ENCODE results near the gene TMEM129.

Gene TMEM129

GRCh38 chr4:1691737-1692373 lies 29.3 kb downstream of the TMEM129 start:
- no peaks in the 10 kb centered on the region for H3K4me1 ChIP-seq (ENCODE audit: control insufficient read depth, insufficient read depth, low read length)
- no peak overlapping the region for H3K4me3 ChIP-seq (ENCODE audit: low read depth, low read length)
- no peaks in the 10 kb centered on the region for H3K27me3 ChIP-seq (ENCODE audit: control insufficient read depth, insufficient read depth, low read length)
- no peak overlapping the region for H3K9ac ChIP-seq (ENCODE audit: low read depth, low read length)
- H3K36me3 ChIP-seq (ENCODE audit: control insufficient read depth, insufficient read depth, low read length) = peaks cover 30% of the 10 kb centered on the region
- H3K9me3 ChIP-seq (ENCODE audit: control insufficient read depth, insufficient read depth, low read length) = no peaks in the 10 kb centered on the region

- no peaks in the 10 kb centered on the region for H3K27me3 ChIP-seq (ENCODE audit: control insufficient read depth, insufficient read depth, low read length)
- peaks cover 30% of the 10 kb centered on the region for H3K36me3 ChIP-seq (ENCODE audit: control insufficient read depth, insufficient read depth, low read length)
- H3K4me3 ChIP-seq (ENCODE audit: low read depth, low read length) = no peak overlapping the region
- no peak overlapping the region for H3K9ac ChIP-seq (ENCODE audit: low read depth, low read length)
- H3K9me3 ChIP-seq (ENCODE audit: control insufficient read depth, insufficient read depth, low read length) = no peaks in the 10 kb centered on the region
- H3K4me1 ChIP-seq (ENCODE audit: control insufficient read depth, insufficient read depth, low read length) = no peaks in the 10 kb centered on the region
Measured at GRCh38 chr4:1690698-1691097, 30.4 kb downstream of the TMEM129 start.

DNA sequence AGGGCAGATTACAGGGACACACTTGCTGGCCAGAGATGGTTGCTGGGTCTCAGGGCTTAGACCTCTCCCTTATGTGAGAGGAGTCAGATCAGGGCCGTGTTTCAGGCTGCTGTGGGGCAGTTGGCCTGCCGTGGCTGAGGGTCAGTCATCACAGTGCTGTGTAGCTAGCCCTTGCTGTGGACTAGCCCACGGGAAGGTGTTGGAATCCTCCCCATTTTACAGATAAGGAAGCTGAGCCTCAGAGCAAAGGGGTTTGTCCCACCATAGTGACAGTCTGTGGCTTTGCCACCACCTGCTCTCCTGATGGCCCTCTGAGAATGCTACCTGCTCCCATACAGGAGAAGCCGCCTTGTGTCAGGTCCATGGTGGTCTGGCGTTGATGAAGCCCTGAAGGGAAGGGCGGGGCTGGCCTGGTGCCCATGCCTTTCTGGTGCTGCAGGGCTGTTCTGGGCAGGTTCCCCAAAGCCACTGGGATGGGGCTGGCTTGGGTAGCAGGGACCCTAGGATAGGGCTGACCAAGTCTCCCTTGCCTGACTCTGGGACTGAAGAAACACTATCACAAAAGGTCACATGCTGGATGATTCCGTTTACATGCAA lies 34.6 kb downstream of the TMEM129 start:
- H3K9me3 ChIP-seq (ENCODE audit: control insufficient read depth, insufficient read depth, low read length) = no peaks in the 10 kb centered on the region
- H3K4me1 ChIP-seq (ENCODE audit: control insufficient read depth, insufficient read depth, low read length) = no peaks in the 10 kb centered on the region
- H3K9ac ChIP-seq (ENCODE audit: low read depth, low read length) = no peak overlapping the region
- peaks cover 9% of the 10 kb centered on the region for H3K36me3 ChIP-seq (ENCODE audit: control insufficient read depth, insufficient read depth, low read length)
- peaks cover 14% of the 10 kb centered on the region for H3K27me3 ChIP-seq (ENCODE audit: control insufficient read depth, insufficient read depth, low read length)
- no peak overlapping the region for H3K4me3 ChIP-seq (ENCODE audit: low read depth, low read length)

- H3K4me1 ChIP-seq (ENCODE audit: control insufficient read depth, insufficient read depth, low read length) = no peaks in the 10 kb centered on the region
- H3K4me3 ChIP-seq (ENCODE audit: low read depth, low read length) = peak overlapping the region; percentile 53
- no peak overlapping the region for H3K9ac ChIP-seq (ENCODE audit: low read depth, low read length)
- no peaks in the 10 kb centered on the region for H3K9me3 ChIP-seq (ENCODE audit: control insufficient read depth, insufficient read depth, low read length)
- H3K36me3 ChIP-seq (ENCODE audit: control insufficient read depth, insufficient read depth, low read length) = peaks cover under 1% of the 10 kb centered on the region
- H3K27me3 ChIP-seq (ENCODE audit: control insufficient read depth, insufficient read depth, low read length) = peaks cover 14% of the 10 kb centered on the region
Measured at GRCh38 chr4:1685235-1686150, 35.6 kb downstream of the TMEM129 start.

DNA sequence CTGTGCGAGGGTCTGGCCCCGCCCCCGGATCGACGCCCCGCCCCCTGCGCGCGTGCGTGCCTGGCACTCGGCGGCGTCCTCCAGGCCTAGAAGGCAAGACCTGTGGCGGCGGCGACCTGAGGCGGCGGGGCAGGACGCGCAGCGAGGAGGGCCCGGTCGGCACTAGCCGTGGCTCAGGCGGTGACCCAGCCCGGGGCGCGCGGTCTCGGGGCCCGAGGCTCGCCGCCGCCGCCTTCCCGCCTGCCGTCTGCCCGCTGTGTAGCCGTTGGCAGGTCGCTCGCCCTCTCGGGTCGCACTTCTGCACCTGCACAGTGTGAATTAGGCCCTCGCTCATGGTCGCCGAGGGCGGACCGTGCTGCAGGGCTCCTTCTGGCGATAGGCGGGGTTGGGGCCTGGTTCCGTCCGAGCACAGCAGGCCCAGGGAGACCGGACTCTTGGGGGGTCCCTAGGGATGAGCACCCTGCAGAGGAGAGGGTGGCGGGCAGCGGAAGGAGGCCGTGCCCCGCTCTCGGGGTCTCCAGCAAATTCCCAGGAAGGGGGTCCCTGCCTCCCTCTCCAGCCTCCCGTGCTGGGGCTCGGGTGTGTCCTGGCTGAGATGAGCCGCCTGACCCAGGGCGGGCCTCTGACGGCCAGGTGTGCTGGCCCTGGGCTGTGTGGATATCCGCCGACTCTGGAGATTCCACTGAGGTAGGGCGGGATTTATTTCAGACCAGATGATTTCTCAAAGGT lies 36.5 kb downstream of the TMEM129 start:
- no peaks in the 10 kb centered on the region for H3K4me1 ChIP-seq (ENCODE audit: control insufficient read depth, insufficient read depth, low read length)
- peak overlapping the region; percentile 53 for H3K4me3 ChIP-seq (ENCODE audit: low read depth, low read length)
- H3K9me3 ChIP-seq (ENCODE audit: control insufficient read depth, insufficient read depth, low read length) = no peaks in the 10 kb centered on the region
- no peak overlapping the region for H3K9ac ChIP-seq (ENCODE audit: low read depth, low read length)
- H3K27me3 ChIP-seq (ENCODE audit: control insufficient read depth, insufficient read depth, low read length) = peaks cover 14% of the 10 kb centered on the region
- no peaks in the 10 kb centered on the region for H3K36me3 ChIP-seq (ENCODE audit: control insufficient read depth, insufficient read depth, low read length)

- Histone ChIP-seq H3K9me3 (ENCODE audit: control insufficient read depth, insufficient read depth, low read length) (no peaks in the 10 kb centered on the region), H3K4me3 (ENCODE audit: low read depth, low read length) (peak within 1 kb of the TSS; percentile 53), H3K36me3 (ENCODE audit: control insufficient read depth, insufficient read depth, low read length) (no peaks in the 10 kb centered on the region), H3K4me1 (ENCODE audit: control insufficient read depth, insufficient read depth, low read length) (no peaks in the 10 kb centered on the region), H3K9ac (ENCODE audit: low read depth, low read length) (no peak within 1 kb of the TSS), H3K27me3 (ENCODE audit: control insufficient read depth, insufficient read depth, low read length) (peaks cover 14% of the 10 kb centered on the region)
Measured at GRCh38 chr4:1683736-1684505, 37.2 kb downstream of the TMEM129 start, which contains the start of gene FAM53A. Gene FAM53A, minus strand, starts transcription at chr4:1684313. Its CDS starts 15,572 bp downstream, at chr4:1668741.

- peaks cover 14% of the 10 kb centered on the region for H3K27me3 ChIP-seq (ENCODE audit: control insufficient read depth, insufficient read depth, low read length)
- peak overlapping the region; percentile 40 for H3K4me3 ChIP-seq (ENCODE audit: low read depth, low read length)
- H3K9ac ChIP-seq (ENCODE audit: low read depth, low read length) = no peak overlapping the region
Measured at GRCh38 chr4:1683261-1683735, 37.8 kb downstream of the TMEM129 start.

DNA sequence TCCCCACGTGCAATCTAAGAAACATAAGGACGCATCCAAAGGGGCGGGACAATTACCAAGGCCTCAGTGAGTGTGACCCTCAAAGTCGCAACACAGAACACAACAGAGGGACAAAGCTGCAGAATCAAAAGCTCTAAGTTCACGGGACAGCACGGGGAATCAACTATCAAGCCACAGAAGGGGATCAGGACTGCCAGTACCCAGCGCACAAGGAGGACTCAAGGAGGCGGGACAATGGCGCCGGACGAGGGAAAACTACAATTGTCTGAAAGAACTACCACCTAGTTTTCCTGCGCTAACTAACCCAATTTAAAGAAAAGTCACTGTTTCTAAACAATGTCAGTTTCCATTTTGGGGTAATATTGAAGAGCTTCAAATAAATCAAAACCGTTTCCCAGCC lies 38.3 kb downstream of the TMEM129 start:
- H3K9me3 ChIP-seq (ENCODE audit: control insufficient read depth, insufficient read depth, low read length) = no peaks in the 10 kb centered on the region
- H3K27me3 ChIP-seq (ENCODE audit: control insufficient read depth, insufficient read depth, low read length) = peaks cover 14% of the 10 kb centered on the region
- H3K4me3 ChIP-seq (ENCODE audit: low read depth, low read length) = no peak overlapping the region
- no peaks in the 10 kb centered on the region for H3K4me1 ChIP-seq (ENCODE audit: control insufficient read depth, insufficient read depth, low read length)
- H3K9ac ChIP-seq (ENCODE audit: low read depth, low read length) = no peak overlapping the region
- no peaks in the 10 kb centered on the region for H3K36me3 ChIP-seq (ENCODE audit: control insufficient read depth, insufficient read depth, low read length)

More at GRCh38 chr4:1683261-1683735, 37.8 kb downstream of the TMEM129 start:
- Histone ChIP-seq H3K4me1 (ENCODE audit: control insufficient read depth, insufficient read depth, low read length) (no peaks in the 10 kb centered on the region), H3K36me3 (ENCODE audit: control insufficient read depth, insufficient read depth, low read length) (no peaks in the 10 kb centered on the region), H3K9me3 (ENCODE audit: control insufficient read depth, insufficient read depth, low read length) (no peaks in the 10 kb centered on the region)

DNA sequence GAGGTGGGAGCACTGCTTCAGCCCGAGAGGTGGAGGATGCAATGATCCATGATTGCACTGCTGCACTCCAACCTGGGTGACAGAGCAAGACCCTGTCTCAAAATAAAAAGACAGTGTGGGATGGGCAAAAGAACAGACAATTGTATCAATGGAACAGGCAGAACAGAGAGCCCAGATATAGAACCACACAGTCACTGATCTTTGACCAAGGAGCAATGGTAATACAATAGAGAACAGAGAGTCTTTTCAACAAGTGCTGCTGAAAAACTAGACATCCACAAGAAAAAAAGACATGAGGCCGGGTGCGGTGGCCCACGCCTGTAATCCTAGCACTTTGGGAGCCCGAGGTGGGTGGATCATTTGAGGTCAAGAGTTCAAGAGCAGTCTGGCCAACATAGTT lies 42.9 kb downstream of the TMEM129 start:
- Histone ChIP-seq H3K27me3 (ENCODE audit: control insufficient read depth, insufficient read depth, low read length) (peaks cover 9% of the 10 kb centered on the region), H3K9ac (ENCODE audit: low read depth, low read length) (no peak overlapping the region), H3K4me3 (ENCODE audit: low read depth, low read length) (no peak overlapping the region), H3K9me3 (ENCODE audit: control insufficient read depth, insufficient read depth, low read length) (no peaks in the 10 kb centered on the region), H3K4me1 (ENCODE audit: control insufficient read depth, insufficient read depth, low read length) (no peaks in the 10 kb centered on the region), H3K36me3 (ENCODE audit: control insufficient read depth, insufficient read depth, low read length) (no peaks in the 10 kb centered on the region)

GRCh38 chr4:1676605-1677525 lies 44.3 kb downstream of the TMEM129 start:
- Histone ChIP-seq H3K36me3 (ENCODE audit: control insufficient read depth, insufficient read depth, low read length) (no peaks in the 10 kb centered on the region), H3K9ac (ENCODE audit: low read depth, low read length) (no peak overlapping the region), H3K9me3 (ENCODE audit: control insufficient read depth, insufficient read depth, low read length) (no peaks in the 10 kb centered on the region), H3K27me3 (ENCODE audit: control insufficient read depth, insufficient read depth, low read length) (no peaks in the 10 kb centered on the region), H3K4me3 (ENCODE audit: low read depth, low read length) (no peak overlapping the region), H3K4me1 (ENCODE audit: control insufficient read depth, insufficient read depth, low read length) (no peaks in the 10 kb centered on the region)

Measured in iPS-15b (cell line).